ENCODE data around the gene FAM168A. TPM values are rescaled to one million over a fixed set of nuclear protein-coding genes. Genes with fewer than 3 reads are reported as not detected.

Gene FAM168A
- polyA plus RNA-seq, 5 donors = 32.8 to 41.7 (median 38.3) TPM

DNA sequence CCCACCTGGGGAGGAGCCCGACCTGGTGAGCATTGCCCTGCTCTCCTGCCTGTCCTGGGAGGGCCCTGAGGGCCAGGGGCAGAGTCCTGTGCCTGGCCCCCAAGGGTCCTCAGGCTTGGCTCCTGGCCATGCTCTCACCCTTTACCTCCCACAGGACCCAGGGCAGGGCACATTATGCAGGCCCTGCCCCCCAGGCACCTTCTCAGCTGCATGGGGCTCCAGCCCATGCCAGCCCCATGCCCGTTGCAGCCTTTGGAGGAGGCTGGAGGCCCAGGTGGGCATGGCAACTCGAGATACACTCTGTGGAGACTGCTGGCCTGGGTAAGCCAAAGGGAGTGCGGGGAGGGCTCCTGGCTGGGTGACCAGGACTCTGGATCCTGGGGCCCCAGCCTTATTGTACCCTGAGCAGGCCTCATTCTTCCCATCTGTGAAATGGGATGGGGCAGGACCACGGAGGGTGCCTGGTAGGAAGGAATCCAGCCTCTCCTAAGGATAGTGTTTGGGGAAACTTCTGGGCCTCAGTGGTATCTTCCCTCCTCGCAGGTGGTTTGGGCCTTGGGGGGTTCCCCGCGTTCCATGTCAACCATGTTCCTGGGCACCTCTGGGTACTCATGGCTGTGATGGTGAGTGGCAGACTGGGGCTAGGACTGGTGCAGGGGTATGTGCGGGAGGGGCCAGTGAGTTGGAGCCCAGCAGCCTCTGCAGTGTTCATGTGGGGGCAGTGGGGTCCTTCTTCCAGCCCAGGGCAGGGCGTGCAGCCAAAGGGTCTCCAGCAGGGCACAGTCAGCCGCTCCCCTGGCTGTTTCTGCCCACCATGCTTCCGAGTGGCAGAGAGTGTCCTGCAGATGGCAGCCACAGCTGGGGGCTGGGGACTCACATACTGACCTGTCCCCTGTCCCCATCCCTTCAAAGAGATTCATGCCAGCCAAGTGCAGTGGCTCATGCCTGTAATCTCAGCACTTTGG is 207.0 kb downstream of the FAM168A start:
- DNase-seq = no peak

DNA sequence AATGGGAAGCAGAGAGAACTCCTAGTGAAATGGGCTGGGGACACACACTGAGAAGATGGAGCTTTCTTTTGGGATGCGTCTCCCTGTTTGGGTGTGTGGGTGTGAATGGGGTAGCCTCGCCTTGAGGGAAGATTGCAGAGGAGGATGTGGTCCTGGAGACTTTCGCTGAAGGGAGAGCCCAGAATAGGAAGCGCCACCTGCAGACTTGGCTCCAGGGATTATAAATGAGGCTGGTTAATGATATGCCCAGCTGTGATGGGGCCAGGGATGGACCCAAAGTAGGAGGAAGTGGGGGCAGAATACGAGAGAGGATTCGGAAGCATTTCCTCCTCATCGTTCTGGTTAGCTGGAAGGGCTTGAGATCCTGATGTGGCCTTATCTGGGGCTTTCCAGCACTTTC is 208.0 kb downstream of the FAM168A start:
- DNase-seq = no peak

- DNase-seq = no peak
Observed at GRCh38 chr11:73389134-73389525, 208.8 kb downstream of the FAM168A start.

DNA sequence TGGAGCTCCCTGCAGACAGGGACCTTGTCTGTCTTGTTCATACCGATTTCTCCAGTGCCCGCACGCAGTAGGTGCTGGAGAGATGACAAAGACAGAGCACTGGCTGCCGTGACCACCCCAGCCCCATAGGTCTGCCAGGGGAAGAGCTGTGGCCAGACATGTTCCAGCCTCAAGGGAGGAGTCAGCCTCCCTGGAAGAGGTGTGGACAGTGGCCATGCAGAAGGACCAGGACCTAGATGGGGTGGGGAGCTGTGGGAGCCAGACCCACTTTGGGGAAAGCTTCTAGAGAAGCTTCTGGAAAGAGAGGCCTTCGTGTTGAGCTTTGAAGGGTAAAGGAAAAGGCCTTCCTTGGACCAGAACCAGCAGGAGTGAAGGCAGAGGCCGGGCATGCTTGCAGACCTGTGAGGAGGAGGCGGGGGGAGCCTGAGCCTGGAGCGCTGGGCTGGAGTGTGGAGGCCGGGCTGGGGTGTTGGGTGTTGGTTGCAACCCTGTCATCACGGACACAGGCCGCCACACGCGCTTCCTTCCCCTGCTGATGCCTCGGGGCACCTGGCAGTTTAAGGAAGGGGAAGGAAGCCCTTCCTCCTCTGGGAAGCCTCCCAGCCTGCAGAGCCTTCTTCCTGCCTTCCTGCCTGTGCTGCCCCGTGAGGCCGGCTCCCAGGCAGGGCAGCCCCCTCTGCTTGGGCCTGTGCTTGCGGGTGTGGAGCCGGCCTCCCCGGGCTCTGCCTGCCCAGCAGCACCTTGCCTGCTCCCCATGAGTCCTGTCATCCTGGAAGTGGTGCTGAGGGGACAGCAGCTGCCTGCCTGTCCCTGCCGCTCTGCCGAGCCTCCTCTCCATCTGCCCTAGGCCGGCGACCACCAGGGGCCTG is 209.4 kb downstream of the FAM168A start:
- no peak for DNase-seq

DNA sequence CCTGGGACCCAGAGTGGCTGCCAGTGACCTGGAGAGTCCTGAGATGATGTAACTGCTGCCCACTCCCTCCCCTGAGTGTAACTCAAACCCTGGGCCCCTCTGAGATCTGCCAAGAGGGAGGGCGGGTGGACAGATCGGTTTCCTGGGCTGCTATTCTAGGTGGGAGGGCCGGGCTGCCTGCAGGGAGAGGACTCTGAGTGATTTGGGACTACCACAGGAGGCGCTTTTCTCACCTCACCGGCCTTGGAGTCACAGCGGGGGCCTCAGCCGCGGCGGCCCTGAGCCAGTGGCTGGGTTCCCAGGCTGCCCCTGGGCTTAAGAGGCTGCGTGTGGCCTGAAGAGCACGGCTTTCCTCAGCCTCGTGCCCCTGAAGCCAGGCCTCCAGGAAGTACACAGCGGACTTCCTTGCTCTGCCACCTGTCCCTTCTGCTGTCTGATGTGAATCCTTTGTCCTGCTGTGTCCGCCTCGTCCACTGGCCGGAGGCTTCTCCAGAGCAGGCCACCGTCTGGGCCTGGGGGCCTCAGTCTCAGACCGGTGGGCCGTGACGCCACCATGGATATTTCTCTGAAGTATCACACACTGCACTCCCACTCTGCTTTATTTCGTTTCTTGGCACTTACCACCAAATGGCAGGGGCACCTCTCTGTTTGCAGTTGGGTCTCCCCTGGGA is 210.2 kb downstream of the FAM168A start:
- no peak for DNase-seq

DNA sequence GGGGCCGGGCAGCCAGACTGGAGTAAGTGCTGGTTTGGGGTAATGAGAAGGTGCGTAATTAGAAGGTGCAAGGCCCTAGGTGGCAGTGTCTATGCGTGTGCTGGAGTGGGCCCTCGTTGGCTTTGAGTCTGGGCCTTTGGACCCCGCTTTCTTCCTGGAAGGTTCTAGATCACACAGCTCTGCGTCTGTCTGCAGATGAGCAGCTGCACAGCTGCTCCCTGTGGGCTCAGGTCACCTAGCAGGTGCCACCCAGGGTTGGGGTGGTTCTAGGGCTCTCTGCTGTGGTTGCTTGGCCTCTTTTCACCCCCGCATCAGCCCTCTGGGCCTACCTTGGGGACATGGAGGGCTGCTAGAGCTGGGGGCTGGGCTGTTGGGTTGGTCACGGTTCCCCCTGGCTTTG is 211.4 kb downstream of the FAM168A start:
- no peak for DNase-seq

GRCh38 chr11:73386016-73386415 is 211.9 kb downstream of the FAM168A start:
- DNase-seq = no peak

DNA sequence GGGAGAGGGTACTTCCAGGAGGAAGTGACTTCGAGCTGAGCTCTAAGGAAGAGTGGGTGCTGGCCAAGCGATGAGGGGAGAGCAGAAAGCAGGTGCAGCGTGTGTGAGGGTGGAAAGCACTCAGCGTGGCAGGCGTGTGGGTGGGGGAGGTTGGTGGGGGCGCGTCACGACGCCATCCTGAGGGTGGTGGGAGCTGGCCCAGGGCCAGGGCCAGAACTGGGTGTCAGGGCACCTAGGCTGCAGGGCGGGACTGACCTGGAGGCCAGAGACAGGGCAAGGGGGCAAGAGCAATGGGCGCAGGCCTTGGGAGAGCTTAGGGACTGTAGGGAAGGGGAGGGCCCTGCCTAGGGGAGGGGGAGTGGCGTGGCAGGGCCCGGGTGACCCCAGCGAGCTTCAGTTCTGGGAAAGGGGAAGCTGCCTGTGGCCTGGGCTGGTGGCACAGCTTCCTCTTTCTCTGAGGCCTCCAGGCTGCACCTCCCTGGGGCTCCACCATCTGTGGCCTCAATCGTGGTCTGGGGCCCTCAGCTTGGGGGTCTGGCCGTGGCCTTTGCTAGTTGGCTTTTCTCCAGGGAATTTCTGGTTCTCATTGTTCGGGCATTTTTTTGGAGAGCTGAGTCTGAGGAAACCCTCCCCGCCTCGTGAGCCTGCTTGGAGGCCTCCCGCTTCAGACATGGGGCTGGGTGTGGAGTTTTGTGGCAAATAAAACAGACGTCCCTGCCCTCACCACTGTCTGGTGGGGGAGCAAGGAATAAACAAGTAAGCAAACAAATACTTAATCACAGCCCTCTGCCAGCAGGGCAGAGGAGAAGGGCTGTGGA is 212.8 kb downstream of the FAM168A start:
- DNase-seq = no peak

- no peak for DNase-seq
Observed at GRCh38 chr11:73384531-73384871, 213.4 kb downstream of the FAM168A start.

DNA sequence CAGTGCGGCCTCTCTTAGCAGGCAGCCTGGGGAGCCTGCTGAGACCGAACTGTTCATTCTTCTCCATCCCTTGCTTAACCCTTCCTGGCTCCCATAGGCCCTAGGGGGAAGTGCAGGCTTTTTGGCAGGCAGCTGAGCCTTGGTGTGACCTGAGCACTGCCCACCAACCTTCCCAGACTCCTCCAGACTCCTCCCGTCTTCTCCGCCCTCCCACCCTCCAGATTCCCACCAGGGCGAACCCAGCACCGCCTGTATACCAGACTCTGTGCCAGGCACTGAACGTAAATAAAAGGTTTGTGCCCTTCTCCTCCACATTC is 213.8 kb downstream of the FAM168A start:
- no peak for DNase-seq

GRCh38 chr11:73383249-73384124 is 214.4 kb downstream of the FAM168A start:
- no peak for DNase-seq

- DNase-seq = no peak
Observed at GRCh38 chr11:73382747-73383146, 215.2 kb downstream of the FAM168A start.

GRCh38 chr11:73382183-73382582 is 215.7 kb downstream of the FAM168A start:
- no peak for DNase-seq

GRCh38 chr11:73381589-73381988 is 216.3 kb downstream of the FAM168A start:
- no peak for DNase-seq

DNA sequence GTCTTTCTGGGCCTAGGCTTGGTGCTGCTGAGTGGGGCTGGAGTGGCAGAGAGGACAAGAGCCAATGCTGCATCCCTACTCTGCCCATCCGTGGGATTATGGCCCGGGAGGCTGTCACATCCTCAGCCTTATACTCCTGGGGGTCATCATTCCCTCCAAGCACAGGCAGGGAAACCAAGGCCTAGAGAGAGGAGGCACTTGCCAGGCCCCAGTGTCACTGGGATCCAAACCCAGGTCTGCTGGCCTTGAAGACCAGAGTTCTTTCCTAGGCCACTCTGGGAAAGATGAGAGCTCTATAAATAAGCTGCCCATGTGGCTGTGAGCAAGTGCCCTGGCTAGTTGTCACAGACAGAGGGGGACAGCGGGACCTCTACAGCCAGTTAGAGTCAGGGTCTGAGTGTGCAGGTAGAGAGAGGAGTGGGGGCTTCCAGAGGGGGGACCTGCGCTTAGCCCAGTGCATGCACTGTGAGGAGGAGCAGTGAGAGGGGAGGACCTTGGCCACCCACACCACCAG is 217.0 kb downstream of the FAM168A start:
- DNase-seq = no peak

DNA sequence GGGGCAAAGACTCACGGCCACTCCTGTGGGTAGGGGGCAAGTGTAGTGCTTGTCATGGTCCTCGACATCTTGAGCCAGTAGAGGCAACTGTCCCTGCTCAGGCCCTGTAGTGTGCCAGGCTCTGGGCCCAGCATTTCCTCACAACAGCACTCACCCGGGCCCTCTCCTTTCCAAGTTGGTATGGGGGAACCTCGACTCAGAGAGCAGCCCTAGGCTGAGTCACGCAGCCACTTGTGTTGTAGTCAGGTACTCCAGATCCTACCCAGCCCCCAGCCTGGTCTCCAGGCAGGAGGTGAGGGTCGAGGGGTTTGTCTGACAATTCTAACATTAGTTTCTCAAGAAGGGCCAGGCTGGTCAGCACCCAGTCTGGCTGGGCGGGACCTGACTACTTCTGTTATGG is 217.6 kb downstream of the FAM168A start:
- DNase-seq = no peak

GRCh38 chr11:73379189-73379880 is 218.6 kb downstream of the FAM168A start:
- DNase-seq = no peak

GRCh38 chr11:73376803-73377629 is 220.9 kb downstream of the FAM168A start:
- peak; percentile 35 to 52 for DNase-seq
